Activated T-helper 9 cell treated with anti-CD3 and anti-CD28 coated beads, Interleukin-2, amount 50 U/mL, for 16 hours (primary cell): ENCODE results near the gene HNRNPA1L2.
"Not testable (repeated sequence)": the region's sequence is repeated elsewhere in the genome, so short reads cannot be mapped to it uniquely, and the experiment has no call there.

Experiments
- DNase-seq: peaks from one replicate; pipeline ENCODE4 v3.0.0-alpha.2; 2020; ENCODE audit warnings: low read depth

Gene HNRNPA1L2

DNA sequence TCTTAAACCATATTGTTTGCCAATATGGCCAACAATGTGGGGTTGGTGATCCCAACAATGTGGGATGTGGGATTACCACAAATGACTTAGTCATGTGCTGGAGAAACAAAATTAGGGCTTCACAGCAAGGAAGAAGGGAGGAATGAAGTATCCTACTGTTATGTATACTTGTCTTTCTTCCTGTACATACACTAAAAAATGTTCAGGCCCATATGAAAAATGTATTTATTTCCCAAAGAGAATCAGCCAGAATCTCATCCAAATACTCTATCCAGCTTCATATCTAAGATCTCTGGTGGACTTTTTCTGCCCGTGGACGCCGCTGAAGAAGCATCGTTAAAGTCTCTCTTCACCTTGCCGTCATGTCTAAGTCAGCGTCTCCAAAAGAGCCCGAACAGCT is at the start of gene HNRNPA1L2:
Gene HNRNPA1L2 (plus strand): TSS at position 301 of the 400 bp plus-strand sequence. CDS start 62 bp downstream, at position 363.
- no peak for DNase-seq

- DNase-seq, result not testable (repeated sequence)
These were observed 49.1 kb upstream of the HNRNPA1L2 start for GRCh38 chr13:52593175-52593574.

DNA sequence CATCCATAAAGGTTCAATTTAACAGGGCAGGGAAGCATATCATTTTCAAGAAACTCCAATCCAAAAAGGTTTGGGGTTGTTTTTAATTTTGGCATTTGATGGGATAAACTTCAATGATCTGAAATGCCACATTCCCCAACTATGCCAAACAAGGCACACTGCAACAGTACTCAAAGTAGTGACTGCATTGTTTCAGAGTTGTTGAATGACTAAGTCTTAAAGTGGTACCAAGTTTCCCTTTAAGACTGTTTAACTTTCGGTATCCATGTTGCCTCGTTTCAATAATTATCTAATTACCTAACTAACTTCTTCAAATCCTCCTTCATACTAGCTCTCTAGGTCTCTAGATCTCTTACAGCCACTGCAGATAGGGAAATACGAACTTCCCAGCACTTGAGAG is 48.4 kb upstream of the HNRNPA1L2 start:
- not testable (repeated sequence) for DNase-seq

GRCh38 chr13:52594295-52594694 is 47.9 kb upstream of the HNRNPA1L2 start:
- DNase-seq, result not testable (repeated sequence)

DNA sequence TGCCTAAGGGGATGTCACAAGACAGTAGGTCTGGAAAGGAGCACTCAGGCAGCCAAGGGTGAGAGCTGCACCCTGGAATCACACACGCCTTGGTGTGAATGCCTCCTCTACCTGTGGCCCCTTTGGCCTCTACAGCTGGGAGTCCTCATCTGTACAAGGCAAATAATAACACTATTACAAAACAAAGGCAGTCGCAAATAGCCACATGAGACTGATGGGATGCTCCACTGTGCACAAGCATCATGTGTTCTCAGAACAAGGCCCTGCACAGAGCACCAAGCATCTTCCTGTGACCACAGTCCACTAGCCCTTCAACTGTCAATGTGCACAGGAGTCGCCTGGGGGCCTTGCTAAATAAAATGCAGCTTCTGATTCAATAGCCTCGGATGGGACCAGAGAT is 44.6 kb upstream of the HNRNPA1L2 start:
- DNase-seq, result no peak

- DNase-seq, result no peak
These were observed 43.0 kb upstream of the HNRNPA1L2 start for GRCh38 chr13:52599037-52599847.

DNA sequence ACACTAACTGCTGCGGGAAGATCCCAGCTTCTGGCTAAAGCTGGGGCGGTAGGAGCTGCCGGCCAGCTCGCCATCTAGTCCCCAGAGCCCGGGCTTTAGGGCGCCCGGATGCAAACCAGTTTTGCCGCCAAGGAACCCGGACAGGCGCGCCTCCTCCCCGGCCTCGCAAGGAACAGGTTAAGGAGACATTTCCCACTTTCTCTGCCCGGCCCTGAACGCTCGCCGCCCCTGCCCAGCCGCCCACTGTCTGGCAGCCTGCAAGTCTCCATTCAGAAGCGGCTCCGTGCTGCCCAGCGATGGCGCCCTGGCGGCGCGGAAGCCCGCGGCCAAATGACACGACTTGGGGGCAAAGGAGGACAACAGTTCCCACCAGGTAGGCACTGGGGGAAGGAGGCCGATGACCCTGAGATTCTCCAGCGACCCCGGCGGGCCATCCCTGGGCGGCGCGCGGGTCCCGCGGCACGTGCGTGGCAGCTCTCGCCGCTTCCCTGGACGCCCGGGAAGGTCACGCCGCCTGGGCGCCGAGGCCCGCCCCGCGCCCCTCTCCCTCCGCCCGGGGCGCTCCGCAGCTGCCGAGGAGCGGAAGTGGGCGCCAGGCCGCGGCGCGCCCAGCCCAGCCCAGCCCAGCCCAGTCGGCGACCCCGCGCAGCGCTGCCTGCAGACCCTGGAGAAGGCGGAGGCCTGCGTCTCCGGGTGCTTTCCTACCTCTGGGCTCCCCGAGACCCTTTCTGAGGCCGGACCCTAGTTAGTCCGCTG is 42.2 kb upstream of the HNRNPA1L2 start:
- no peak for DNase-seq

DNA sequence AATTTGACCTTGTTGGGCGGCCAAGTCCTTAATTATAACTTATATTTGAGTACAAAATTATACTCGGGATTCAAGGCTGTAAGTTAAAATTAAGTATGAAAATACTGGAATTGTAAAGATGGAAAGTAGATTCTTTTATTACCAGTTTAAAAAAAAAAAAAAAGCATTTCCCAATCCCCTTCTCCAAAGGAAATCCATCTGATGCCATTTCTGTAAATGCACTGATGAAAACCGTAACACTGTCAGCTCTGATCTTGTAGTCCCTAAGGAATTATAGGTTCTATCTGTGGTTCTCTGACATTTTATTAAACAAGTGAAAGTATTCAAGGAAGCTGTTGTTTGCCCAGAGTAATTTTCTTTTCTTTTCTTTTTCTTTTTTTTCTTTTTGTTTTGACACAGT is 41.6 kb upstream of the HNRNPA1L2 start:
- no peak for DNase-seq

GRCh38 chr13:52603316-52603715 is 38.9 kb upstream of the HNRNPA1L2 start:
- DNase-seq, result not testable (repeated sequence)

GRCh38 chr13:52606126-52606525 is 36.1 kb upstream of the HNRNPA1L2 start:
- DNase-seq, result not testable (repeated sequence)

DNA sequence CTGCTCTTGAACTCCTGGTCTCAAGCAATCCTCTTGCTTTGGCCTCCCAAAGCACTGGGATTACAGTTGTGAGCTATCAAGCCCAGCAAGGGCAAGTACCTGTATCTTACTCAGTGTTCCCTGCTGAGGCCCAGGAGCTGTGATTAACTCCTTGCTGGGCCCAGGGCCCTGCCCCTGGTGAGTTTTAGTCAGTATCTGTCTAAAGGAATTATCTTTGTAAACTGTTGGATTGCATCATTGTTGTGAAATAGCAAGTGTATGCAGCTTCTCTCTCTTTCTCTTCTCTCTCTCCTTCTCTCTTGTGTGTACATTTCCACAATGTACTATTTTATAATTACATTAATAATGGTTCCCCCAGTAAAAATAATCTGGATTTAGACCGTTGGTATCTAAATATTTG is 35.4 kb upstream of the HNRNPA1L2 start:
- DNase-seq, result not testable (repeated sequence)

- DNase-seq, result not testable (repeated sequence)
These were observed 34.0 kb upstream of the HNRNPA1L2 start for GRCh38 chr13:52608184-52608583.

GRCh38 chr13:52609013-52609606 is 33.1 kb upstream of the HNRNPA1L2 start:
- not testable (repeated sequence) for DNase-seq

- not testable (repeated sequence) for DNase-seq
These were observed 32.1 kb upstream of the HNRNPA1L2 start for GRCh38 chr13:52610158-52610557.

DNA sequence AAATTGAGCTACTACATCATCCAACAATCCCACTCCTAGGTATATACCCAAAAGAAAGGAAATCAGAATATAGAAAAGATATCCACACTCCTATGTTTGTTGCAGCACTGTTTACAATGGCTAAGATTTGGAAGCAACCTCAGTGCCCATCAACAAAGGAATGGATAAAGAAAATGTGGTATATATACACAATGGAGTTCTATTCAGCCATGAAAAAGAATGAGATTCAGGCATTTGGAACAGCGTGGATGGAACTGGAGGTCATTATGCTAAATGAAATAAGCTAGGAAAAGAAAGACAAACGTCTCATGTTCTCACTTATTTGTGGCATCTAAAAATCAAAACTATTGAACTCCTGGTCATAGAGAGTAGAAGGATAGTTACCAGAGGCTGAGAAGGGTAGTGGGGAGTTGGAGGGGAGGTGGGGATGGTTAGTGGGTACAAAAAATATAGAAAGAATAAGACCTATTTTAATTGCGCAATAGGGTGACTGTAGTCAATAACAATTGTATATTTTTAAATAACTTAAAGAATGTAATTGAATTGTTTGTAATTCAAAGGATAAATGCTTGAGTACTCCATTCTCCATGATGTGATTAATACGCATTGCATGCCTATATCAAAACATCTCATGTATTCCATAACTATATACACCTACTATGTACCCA is 27.0 kb upstream of the HNRNPA1L2 start:
- no peak for DNase-seq

DNA sequence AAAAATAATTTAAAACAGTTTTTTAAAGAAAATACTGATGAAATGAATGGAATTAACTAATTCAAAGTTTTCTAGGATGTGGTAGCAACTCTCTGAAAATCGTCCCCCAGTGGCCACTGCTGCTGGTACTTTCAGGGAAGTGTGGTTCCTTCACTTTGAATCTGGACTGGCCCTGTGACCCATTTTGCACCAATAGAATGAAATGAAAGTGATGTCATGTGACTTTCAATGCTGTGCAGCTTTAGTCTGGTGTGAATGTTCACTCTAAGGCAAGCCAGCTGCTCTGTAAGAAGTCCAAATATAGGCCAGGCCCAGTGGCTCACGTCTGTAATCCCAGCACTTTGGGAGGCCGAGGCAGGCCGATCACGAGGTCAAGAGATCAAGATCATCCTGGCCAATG is 26.4 kb upstream of the HNRNPA1L2 start:
- no peak for DNase-seq

DNA sequence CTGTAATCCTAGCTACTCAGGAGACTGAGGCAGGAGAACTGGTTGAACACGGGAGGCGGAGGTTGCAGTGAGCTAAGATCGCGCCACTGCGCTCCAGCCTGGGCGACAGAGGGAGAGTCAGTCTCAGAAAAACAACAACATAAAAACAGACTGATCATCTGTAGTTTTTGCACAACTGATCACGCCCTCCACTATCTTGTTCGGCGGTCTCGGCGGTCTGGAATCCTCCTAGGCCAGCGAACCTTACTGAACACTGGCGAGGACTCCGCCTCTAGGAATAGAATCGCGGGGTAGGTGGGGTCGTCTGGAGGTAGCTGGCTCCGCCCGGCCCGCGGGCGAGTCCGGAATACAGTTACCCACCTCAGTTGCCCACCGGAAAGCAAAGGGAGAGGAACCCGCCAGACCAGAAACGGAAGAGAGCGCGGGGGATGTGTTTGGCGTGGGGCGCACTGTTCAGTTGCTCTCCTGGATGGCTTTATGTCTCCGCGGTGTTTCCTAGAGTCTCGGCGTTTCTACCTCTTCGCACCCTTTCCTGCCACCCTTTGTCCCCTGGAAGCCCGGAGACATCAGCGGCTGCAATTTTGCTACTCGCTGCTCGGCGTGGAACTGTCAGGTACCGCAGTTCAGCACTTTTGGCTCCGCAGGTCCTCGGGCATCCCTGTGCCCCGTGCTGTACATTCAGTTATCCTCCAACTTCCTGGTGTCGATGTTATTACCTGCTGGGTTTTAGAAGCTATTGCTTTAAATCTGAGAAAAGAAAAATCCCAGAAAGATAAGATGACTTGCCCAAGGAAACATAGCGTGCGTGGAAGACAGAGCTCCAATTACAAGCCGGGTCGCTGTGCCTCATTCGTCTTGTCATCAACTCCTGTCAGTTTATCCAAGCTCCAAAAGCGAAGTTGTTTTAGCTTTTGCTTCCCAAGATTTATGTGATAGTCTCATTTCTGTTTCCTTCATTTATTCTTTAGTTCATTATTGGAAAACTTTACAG is 24.9 kb upstream of the HNRNPA1L2 start:
- DNase-seq, result peak; percentile 75

DNA sequence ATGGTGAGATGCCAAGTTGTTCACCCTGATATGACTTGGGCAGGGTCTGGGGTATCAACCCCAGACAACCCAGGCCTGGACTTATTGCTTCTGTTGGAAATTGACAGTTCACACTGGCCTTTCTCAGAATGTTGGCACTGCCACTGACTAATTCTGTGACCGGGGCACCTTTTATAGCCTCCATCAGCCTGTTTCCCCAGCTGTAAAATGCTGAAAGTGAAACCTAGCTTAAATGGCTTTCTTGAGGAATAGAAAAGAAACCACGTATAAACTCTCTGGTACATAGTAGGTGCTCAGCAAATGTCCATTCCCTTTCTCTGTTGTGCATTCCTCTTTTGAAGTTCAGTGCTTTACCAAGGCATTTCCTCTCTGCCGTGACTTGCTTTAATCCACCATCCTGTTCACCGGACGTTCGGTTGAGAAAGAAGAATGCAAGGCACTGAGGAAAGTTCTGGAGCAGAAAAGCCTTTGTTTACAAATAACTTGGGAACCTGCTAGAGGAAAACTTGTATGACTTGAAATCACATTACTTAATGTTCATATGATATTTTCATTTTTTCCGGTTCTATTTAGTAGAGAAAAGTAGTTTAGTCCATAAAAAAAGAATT is 11.0 kb upstream of the HNRNPA1L2 start:
- DNase-seq, result not testable (repeated sequence)

- DNase-seq, result no peak
These were observed 3.4 kb upstream of the HNRNPA1L2 start for GRCh38 chr13:52638666-52639328.

- DNase-seq, result no peak
These were observed 1.9 kb downstream of the HNRNPA1L2 start for GRCh38 chr13:52644108-52644507.
